Esophagus squamous epithelium (tissue), 5 donors: ENCODE results near the gene RO60. TPM values are rescaled to one million over a fixed set of nuclear protein-coding genes. Genes with fewer than 3 reads are reported as not detected.
"Not testable (repeated sequence)": the region's sequence is repeated elsewhere in the genome, so short reads cannot be mapped to it uniquely, and the experiment has no call there.

Source experiments
- DNase-seq: peaks from one replicate; lab custom pipeline; 2025; lab: John Stamatoyannopoulos, UW
- H3K27ac ChIP-seq, 4 donors: fragments of 200-600 bp; sonication (generic); one replicate each; pipeline ENCODE4 v1.5.1; 2016 to 2019; ENCODE audit warnings: mild to moderate bottlenecking in 1 of 4
- H3K27me3 ChIP-seq, 4 donors: fragments of 200-600 bp; sonication (generic); 1 replicate in 3 of 4; 2 replicates in 1 of 4; pipeline versions ENCODE4 v1.5.1 to v1.6.0; 2017 to 2021; ENCODE audit warnings: antibody characterized with exemption in 1 of 4
- H3K36me3 ChIP-seq, 3 donors: fragments of 200-600 bp; sonication (generic); one replicate each; pipeline ENCODE4 v1.5.1; 2016 to 2019
- H3K4me1 ChIP-seq, 3 donors: fragments of 200-600 bp; sonication (generic); one replicate each; pipeline ENCODE4 v1.5.1; 2017 to 2019
- H3K4me3 ChIP-seq, 4 donors: fragments of 200-600 bp; sonication (generic); 1 replicate in 3 of 4; 2 replicates in 1 of 4; pipeline ENCODE4 v1.5.1; 2016 to 2019; ENCODE audit warnings: mild to moderate bottlenecking in 2 of 4, moderate library complexity in 1 of 4
- H3K9me3 ChIP-seq, 3 donors: fragments of 200-600 bp; sonication (generic); one replicate each; pipeline ENCODE4 v1.5.1; 2016 to 2019
- CTCF ChIP-seq, 6 experiments: fragments of 450-650 bp in 4 of 6; fragments of 200-600 bp in 2 of 6; sonication (generic) in 2 of 6; IDR thresholded peaks; one replicate each; pipeline ENCODE4 v1.5.1; 2016 to 2019; ENCODE audit warnings: antibody characterized with exemption in 6 of 6, mild to moderate bottlenecking in 4 of 6, moderate library complexity in 4 of 6
- POLR2A ChIP-seq, 4 donors: fragments of 450-650 bp; IDR thresholded peaks; one replicate each; pipeline ENCODE4 v1.6.1; 2017; ENCODE audit warnings: antibody characterized with exemption in 4 of 4, mild to moderate bottlenecking in 4 of 4, moderate library complexity in 3 of 4
- WGBS, 2 donors: methylation state at CpG; one replicate each; pipeline ENCODE4 v1.1.5; 2018; 5-methylcytosine and 5-hydroxymethylcytosine counted together
- intact Hi-C: fragments of 100-400 bp; cut with DNase I; formaldehyde crosslinking; loops from one replicate; pipeline ENCODE4 v1.15.0; 2022
- total RNA-seq, 4 donors: library from RNA; depleted of rRNA; stranded (reverse); fragments of >200 nt; gene quantifications; one replicate each; pipeline ENCODE4 v1.1.0, GENCODE V29; 2016
- donor health status: DM: yes; HTN: yes; CAD: no.

RO60 gene
- total RNA-seq, 4 donors from 2014 or later: 29.2 to 91.0 (median 41.7) TPM

- no peaks in the 10 kb centered on the region for H3K27me3 ChIP-seq
- TF ChIP-seq POLR2A (IDR thresholded peaks at IDR 0.05) (no peak), CTCF (IDR thresholded peaks at IDR 0.05) (peak in 1 of 6 experiments; percentile 35)
- H3K36me3 ChIP-seq: peaks cover 0 to 31% (median 0%) of the 10 kb centered on the region in 3 donors
- no peaks in the 10 kb centered on the region for H3K9me3 ChIP-seq
- no peaks in the 10 kb centered on the region for H3K4me1 ChIP-seq
- H3K4me3 ChIP-seq: no peak overlapping the region
- H3K27ac ChIP-seq: no peak overlapping the region
- DNase-seq: no peak
- intact Hi-C loops: no loop called here
- 88% methylated on average over 2 of the region's 2 CpGs for WGBS, 2 donors
These were observed 28.0 kb upstream of the RO60 start for GRCh38 chr1:193031431-193031830.

- H3K4me1 ChIP-seq, H3K27me3 ChIP-seq, H3K9me3 ChIP-seq, H3K27ac ChIP-seq, DNase-seq, H3K4me3 ChIP-seq, intact Hi-C loops: not testable (repeated sequence)
- peaks cover 0 to 17% (median 0%) of the 10 kb centered on the region in 3 donors for H3K36me3 ChIP-seq
- WGBS, 2 donors: 89 to 90% methylated on average over 9 of the region's 9 CpGs
These were observed 26.6 kb upstream of the RO60 start for GRCh38 chr1:193032643-193033427.

GRCh38 chr1:193033610-193034009, 25.8 kb upstream of the RO60 start:
- no peaks in the 10 kb centered on the region for H3K27me3 ChIP-seq
- TF ChIP-seq CTCF (IDR thresholded peaks at IDR 0.05) (no peak), POLR2A (IDR thresholded peaks at IDR 0.05) (no peak)
- no peak overlapping the region for H3K27ac ChIP-seq
- H3K9me3 ChIP-seq: no peaks in the 10 kb centered on the region
- DNase-seq: no peak
- peaks cover 0 to 15% (median 0%) of the 10 kb centered on the region in 3 donors for H3K36me3 ChIP-seq
- H3K4me1 ChIP-seq: no peaks in the 10 kb centered on the region
- H3K4me3 ChIP-seq: no peak overlapping the region
- intact Hi-C loops: no loop called here

GRCh38 chr1:193036337-193037047, 22.9 kb upstream of the RO60 start:
- intact Hi-C loops: no loop called here
- no peak overlapping the region for H3K27ac ChIP-seq
- no peaks in the 10 kb centered on the region for H3K4me1 ChIP-seq
- no peak for DNase-seq
- no peaks in the 10 kb centered on the region for H3K27me3 ChIP-seq
- no peak overlapping the region for H3K4me3 ChIP-seq
- no peak for TF ChIP-seq CTCF (IDR thresholded peaks at IDR 0.05)
- no peak for TF ChIP-seq POLR2A (IDR thresholded peaks at IDR 0.05)
- no peaks in the 10 kb centered on the region for H3K9me3 ChIP-seq
- WGBS, 2 donors: 92 to 95% methylated on average over 3 of the region's 3 CpGs
- peaks cover 0 to 9% (median 0%) of the 10 kb centered on the region in 3 donors for H3K36me3 ChIP-seq

- Histone ChIP-seq H3K4me3 (no peak overlapping the region), H3K27ac (no peak overlapping the region), H3K9me3 (no peaks in the 10 kb centered on the region), H3K36me3 (peaks cover 0 to 21% (median 0%) of the 10 kb centered on the region in 3 donors), H3K4me1 (no peaks in the 10 kb centered on the region), H3K27me3 (no peaks in the 10 kb centered on the region)
- no peak for DNase-seq
- intact Hi-C loops: no loop called here
- no peak for TF ChIP-seq CTCF (IDR thresholded peaks at IDR 0.05)
- no peak for TF ChIP-seq POLR2A (IDR thresholded peaks at IDR 0.05)
- WGBS, 2 donors: 84 to 88% methylated on average over 3 of the region's 3 CpGs
These were observed 19.4 kb upstream of the RO60 start for GRCh38 chr1:193040011-193040410.
